Gastrocnemius medialis (tissue), 4 donors: ENCODE results near the gene CACNA1G. TPM values are rescaled to one million over a fixed set of nuclear protein-coding genes. Genes with fewer than 3 reads are reported as not detected.
A peak's percentile ranks its signal among the peaks of the same experiment; 100 is the strongest.

Source experiments
- ATAC-seq, 2 donors: fragments of 150-250 bp; one replicate each; pipeline ENCODE4 v1.9.1; 2016
- DNase-seq, 2 donors: peaks; one replicate each; pipeline ENCODE4 v3.0.0-alpha.2; 2019
- H3K27ac ChIP-seq, 4 donors: fragments of 200-600 bp; sonication (generic); 1 replicate in 1 of 4; 2 replicates in 3 of 4; pipeline ENCODE4 v1.5.1; 2016 to 2018; ENCODE audit warnings: mild to moderate bottlenecking in 2 of 4, moderate library complexity in 1 of 4
- H3K27me3 ChIP-seq, 3 donors: fragments of 200-600 bp; sonication (generic) in 2 of 3; 1 replicate in 1 of 3; 2 replicates in 2 of 3; pipeline versions ENCODE4 v1.5.1 to v1.6.0; 2016 to 2019; ENCODE audit warnings: mild to moderate bottlenecking in 1 of 3, moderate library complexity in 1 of 3
- H3K36me3 ChIP-seq, 2 donors: fragments of 200-600 bp; sonication (generic) in 1 of 2; one replicate each; pipeline ENCODE4 v1.5.1; 2017 to 2018
- H3K4me1 ChIP-seq, 2 donors: fragments of 200-600 bp; sonication (generic) in 1 of 2; one replicate each; pipeline ENCODE4 v1.5.1; 2016 to 2017; ENCODE audit warnings: mild to moderate bottlenecking in 2 of 2
- H3K4me3 ChIP-seq, 4 donors: fragments of 200-600 bp; sonication (generic) in 3 of 4; 1 replicate in 1 of 4; 2 replicates in 3 of 4; pipeline ENCODE4 v1.5.1; 2016 to 2019; ENCODE audit warnings: mild to moderate bottlenecking in 2 of 4
- H3K9me3 ChIP-seq, 3 donors: fragments of 200-600 bp; sonication (generic) in 2 of 3; 1 replicate in 1 of 3; 2 replicates in 2 of 3; pipeline ENCODE4 v1.5.1; 2016 to 2019
- POLR2A ChIP-seq, 2 donors: fragments of 450-650 bp; IDR thresholded peaks; one replicate each; pipeline ENCODE4 v1.6.1; 2017; ENCODE audit warnings: antibody characterized with exemption in 2 of 2, mild to moderate bottlenecking in 2 of 2, moderate library complexity in 2 of 2
- in situ Hi-C, 4 donors: fragments of 200-750 bp; cut with MboI; loops; one replicate each; pipeline versions ENCODE4 v1.15.0 to v1.8.0; 2017; ENCODE audit warnings: low sequenced_read_pairs in 4 of 4
- intact Hi-C: fragments of 100-400 bp; cut with DNase I; formaldehyde crosslinking; loops from one replicate; pipeline ENCODE4 v1.15.1; 2023; ENCODE audit warnings: low total_unique reads
- total RNA-seq, 4 donors: library from RNA; depleted of rRNA; stranded (reverse); fragments of >200 nt; gene quantifications; one replicate each; pipeline versions ENCODE4 v1.1.0 to v1.2.3, GENCODE V29; 2016
- TF ChIP-seq, protein P1 (sequence below), 5 experiments: fragments of 450-650 bp in 3 of 5; fragments of 200-600 bp in 2 of 5; sonication (generic) in 2 of 5; IDR thresholded peaks in 4 of 5; conservative IDR thresholded peaks in 1 of 5; 1 replicate in 4 of 5; 2 replicates in 1 of 5; pipeline ENCODE4 v1.5.1; 2016 to 2019; ENCODE audit warnings: antibody characterized with exemption in 5 of 5, mild to moderate bottlenecking in 3 of 5, moderate library complexity in 3 of 5

The CACNA1G gene
- total RNA-seq, 4 donors from 2014 or later, result 0.09 to 0.10 TPM; not detected in 2

DNA sequence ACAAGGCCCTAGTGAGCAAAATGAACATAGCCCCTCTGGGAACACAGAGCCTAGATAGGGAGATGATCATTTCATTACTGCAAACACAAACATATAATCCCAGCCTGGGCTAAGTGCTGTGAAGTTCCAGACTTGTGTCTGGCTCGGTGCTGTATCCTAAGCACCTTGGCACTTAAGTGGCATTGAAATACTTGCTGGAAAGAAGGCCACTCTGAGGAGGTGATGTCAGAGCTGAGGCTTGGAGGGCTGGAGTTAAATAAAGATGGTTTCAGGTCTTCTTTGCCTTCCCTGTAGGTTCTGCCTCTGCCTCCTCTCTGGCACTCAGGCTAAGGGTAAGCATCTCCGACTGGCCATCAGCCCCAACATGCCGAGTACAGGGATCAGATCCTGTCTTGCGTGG lies 2.4 kb upstream of the CACNA1G start:
- no peak for ATAC-seq
- no peak for DNase-seq
- H3K27me3 ChIP-seq, result peaks cover 42 to 50% (median 44%) of the 10 kb centered on the region in 3 donors
- in situ Hi-C loops, result loop anchor here in 1 of 4 donors (10.0 kb wide), 2 partner anchors 67 to 137 kb away; no protein-coding TSS in a partner anchor
- no peaks in the 10 kb centered on the region for H3K36me3 ChIP-seq
- no peak overlapping the region for H3K27ac ChIP-seq
- no peak overlapping the region for H3K4me3 ChIP-seq
- no peak for TF ChIP-seq POLR2A (IDR thresholded peaks at IDR 0.05)
- TF ChIP-seq, protein P1, sequence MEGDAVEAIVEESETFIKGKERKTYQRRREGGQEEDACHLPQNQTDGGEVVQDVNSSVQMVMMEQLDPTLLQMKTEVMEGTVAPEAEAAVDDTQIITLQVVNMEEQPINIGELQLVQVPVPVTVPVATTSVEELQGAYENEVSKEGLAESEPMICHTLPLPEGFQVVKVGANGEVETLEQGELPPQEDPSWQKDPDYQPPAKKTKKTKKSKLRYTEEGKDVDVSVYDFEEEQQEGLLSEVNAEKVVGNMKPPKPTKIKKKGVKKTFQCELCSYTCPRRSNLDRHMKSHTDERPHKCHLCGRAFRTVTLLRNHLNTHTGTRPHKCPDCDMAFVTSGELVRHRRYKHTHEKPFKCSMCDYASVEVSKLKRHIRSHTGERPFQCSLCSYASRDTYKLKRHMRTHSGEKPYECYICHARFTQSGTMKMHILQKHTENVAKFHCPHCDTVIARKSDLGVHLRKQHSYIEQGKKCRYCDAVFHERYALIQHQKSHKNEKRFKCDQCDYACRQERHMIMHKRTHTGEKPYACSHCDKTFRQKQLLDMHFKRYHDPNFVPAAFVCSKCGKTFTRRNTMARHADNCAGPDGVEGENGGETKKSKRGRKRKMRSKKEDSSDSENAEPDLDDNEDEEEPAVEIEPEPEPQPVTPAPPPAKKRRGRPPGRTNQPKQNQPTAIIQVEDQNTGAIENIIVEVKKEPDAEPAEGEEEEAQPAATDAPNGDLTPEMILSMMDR (IDR thresholded peaks at IDR 0.05 in 4 of 5, conservative IDR thresholded peaks at IDR 0.05 in 1 of 5), result no peak
- H3K9me3 ChIP-seq, result no peaks in the 10 kb centered on the region
- H3K4me1 ChIP-seq, result peaks cover 14 to 25% of the 10 kb centered on the region in 2 donors
- intact Hi-C loops, result no loop called here

DNA sequence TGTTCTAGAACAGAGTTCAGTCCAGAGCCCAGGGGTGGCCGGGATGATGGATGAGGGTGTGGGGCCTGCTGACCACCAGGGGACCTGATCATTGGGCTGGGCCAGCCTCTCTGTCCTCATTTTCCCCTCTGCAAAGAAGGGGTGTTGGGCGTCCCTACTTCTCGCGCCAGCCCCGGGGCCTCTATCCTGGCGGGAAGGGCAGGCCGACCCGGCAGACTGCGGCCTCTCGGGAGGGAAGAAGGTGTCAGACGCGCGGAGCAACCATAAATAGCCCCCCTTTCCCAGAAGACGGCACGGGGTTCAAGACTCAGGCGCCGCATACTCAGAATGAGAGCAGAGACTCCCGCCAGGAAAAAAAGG lies 2.0 kb upstream of the CACNA1G start:
- peaks cover 47 to 55% (median 49%) of the 10 kb centered on the region in 3 donors for H3K27me3 ChIP-seq
- H3K9me3 ChIP-seq, result no peaks in the 10 kb centered on the region
- intact Hi-C loops (no loop called here), in situ Hi-C loops (loop anchor here in 1 of 4 donors (10.0 kb wide), 2 partner anchors 66 to 136 kb away; no protein-coding TSS in a partner anchor)
- peaks cover 14 to 25% of the 10 kb centered on the region in 2 donors for H3K4me1 ChIP-seq
- DNase-seq, result no peak
- H3K4me3 ChIP-seq, result no peak overlapping the region
- ATAC-seq, result no peak
- H3K36me3 ChIP-seq, result no peaks in the 10 kb centered on the region
- TF ChIP-seq, protein P1 (IDR thresholded peaks at IDR 0.05 in 4 of 5, conservative IDR thresholded peaks at IDR 0.05 in 1 of 5), result no peak
- TF ChIP-seq POLR2A (IDR thresholded peaks at IDR 0.05), result no peak
- H3K27ac ChIP-seq, result no peak overlapping the region

DNA sequence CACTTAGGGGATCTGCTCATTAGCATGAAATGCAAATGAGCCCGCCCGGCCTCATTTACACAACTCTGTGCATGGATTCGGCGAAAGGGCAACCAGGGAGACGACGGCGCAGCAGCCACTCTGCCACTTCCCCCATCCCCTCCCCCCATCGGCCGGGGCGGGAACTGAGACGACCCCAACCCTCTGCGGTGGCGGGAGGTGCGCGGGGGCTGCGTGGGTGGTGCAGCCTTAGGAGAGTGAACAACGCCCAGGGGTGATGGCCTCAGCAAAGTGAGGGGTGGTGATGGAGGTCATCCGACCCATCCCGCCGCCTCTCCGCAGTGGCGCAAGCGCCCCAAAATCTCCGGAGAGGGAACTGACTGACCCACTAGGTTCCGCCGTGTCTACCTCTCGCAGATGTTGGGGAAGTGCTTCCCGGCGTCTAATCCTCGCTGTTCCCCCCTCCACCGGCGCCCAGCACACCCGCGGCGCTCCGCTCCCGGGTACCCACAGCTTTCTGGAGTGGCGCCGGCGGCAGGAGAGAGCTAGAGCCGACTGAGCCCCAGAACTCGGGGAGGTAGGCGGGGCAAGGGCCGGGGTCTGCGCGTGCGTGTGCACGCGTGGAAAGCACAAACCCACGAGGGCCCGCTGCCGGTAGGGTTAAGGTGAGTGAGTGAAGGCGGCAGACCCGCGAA lies 1.4 kb upstream of the CACNA1G start:
- no peaks in the 10 kb centered on the region for H3K36me3 ChIP-seq
- no peak overlapping the region for H3K27ac ChIP-seq
- H3K4me3 ChIP-seq, result peak overlapping the region in 3 of 4 donors; percentile 52 to 76 (median 55)
- in situ Hi-C loops (loop anchor here in 1 of 4 donors (10.0 kb wide), 2 partner anchors 66 to 136 kb away; no protein-coding TSS in a partner anchor), intact Hi-C loops (no loop called here)
- peaks cover 49 to 60% (median 54%) of the 10 kb centered on the region in 3 donors for H3K27me3 ChIP-seq
- DNase-seq, result no peak
- H3K4me1 ChIP-seq, result peaks cover 14 to 25% of the 10 kb centered on the region in 2 donors
- no peaks in the 10 kb centered on the region for H3K9me3 ChIP-seq
- TF ChIP-seq, protein P1 (IDR thresholded peaks at IDR 0.05 in 4 of 5, conservative IDR thresholded peaks at IDR 0.05 in 1 of 5), result no peak
- no peak for TF ChIP-seq POLR2A (IDR thresholded peaks at IDR 0.05)
- no peak for ATAC-seq

DNA sequence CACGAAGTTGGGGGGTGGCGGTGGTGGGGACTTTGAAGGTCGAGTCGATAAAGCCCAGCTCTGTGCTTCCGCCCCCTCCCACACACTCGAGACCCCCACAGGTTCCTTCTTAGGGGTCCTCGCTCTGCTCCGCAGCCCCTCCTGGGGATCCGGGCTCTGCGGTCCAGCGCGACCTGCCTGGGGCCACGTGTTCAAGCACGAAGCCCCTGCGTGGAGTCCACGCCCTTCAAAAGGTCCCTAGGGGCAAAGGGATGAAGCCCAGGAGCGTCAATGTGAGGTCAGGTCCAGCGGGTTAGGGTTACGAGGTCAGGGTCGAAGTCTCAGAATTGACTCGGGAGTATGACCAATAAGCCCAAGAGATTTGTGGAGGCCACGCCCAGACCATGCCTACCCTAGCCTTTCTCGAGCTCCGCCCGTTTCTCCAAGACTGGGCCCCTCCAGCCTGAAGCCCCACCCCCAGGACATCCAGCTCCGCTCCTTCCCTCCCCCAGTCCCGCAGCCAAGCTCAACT lies 786 bp upstream of the CACNA1G start:
- H3K27me3 ChIP-seq, result peaks cover 54 to 66% (median 61%) of the 10 kb centered on the region in 3 donors
- no peak for TF ChIP-seq POLR2A (IDR thresholded peaks at IDR 0.05)
- TF ChIP-seq, protein P1 (IDR thresholded peaks at IDR 0.05 in 4 of 5, conservative IDR thresholded peaks at IDR 0.05 in 1 of 5), result no peak

More for the DNA sequence above, 786 bp upstream of the CACNA1G start:
- Histone ChIP-seq H3K4me1 (peaks cover 14 to 30% of the 10 kb centered on the region in 2 donors), H3K9me3 (no peaks in the 10 kb centered on the region), H3K36me3 (no peaks in the 10 kb centered on the region), H3K27ac (no peak overlapping the region), H3K4me3 (peak overlapping the region; percentile 38 to 76 (median 54))
- intact Hi-C loops (no loop called here), in situ Hi-C loops (loop anchor here in 1 of 4 donors (10.0 kb wide), 2 partner anchors 65 to 135 kb away; no protein-coding TSS in a partner anchor)
- ATAC-seq (peak; percentile 36 to 48), DNase-seq (no peak)
